ENCODE results near the gene PIK3C2G.

GRCh38 chr12:18559242-18559641 is 297.9 kb downstream of the PIK3C2G start:
- TF ChIP-seq, protein P1, sequence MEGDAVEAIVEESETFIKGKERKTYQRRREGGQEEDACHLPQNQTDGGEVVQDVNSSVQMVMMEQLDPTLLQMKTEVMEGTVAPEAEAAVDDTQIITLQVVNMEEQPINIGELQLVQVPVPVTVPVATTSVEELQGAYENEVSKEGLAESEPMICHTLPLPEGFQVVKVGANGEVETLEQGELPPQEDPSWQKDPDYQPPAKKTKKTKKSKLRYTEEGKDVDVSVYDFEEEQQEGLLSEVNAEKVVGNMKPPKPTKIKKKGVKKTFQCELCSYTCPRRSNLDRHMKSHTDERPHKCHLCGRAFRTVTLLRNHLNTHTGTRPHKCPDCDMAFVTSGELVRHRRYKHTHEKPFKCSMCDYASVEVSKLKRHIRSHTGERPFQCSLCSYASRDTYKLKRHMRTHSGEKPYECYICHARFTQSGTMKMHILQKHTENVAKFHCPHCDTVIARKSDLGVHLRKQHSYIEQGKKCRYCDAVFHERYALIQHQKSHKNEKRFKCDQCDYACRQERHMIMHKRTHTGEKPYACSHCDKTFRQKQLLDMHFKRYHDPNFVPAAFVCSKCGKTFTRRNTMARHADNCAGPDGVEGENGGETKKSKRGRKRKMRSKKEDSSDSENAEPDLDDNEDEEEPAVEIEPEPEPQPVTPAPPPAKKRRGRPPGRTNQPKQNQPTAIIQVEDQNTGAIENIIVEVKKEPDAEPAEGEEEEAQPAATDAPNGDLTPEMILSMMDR (IDR thresholded peaks at IDR 0.05 in 2 of 3, conservative IDR thresholded peaks at IDR 0.05 in 1 of 3; ENCODE audit: control insufficient read depth in 2 of 3, extremely low read depth in 1 of 3, insufficient read depth in 1 of 3, low read depth in 3 of 3, low read length in 3 of 3): no peak
- TF ChIP-seq POLR2A (IDR thresholded peaks at IDR 0.05; ENCODE audit: low read depth, low read length): no peak
- TF ChIP-seq PML (IDR thresholded peaks at IDR 0.05; ENCODE audit: low read length): no peak
- no peak for TF ChIP-seq CEBPB (IDR thresholded peaks at IDR 0.05; ENCODE audit: borderline replicate concordance in 1 of 2, low read depth in 2 of 2, low read length in 2 of 2)
- TF ChIP-seq EP300 (IDR thresholded peaks at IDR 0.05; ENCODE audit: borderline replicate concordance in 1 of 2, control insufficient read depth in 1 of 2, low read depth in 2 of 2, low read length in 2 of 2): no peak
- TF ChIP-seq ZNF384 (IDR thresholded peaks at IDR 0.05; ENCODE audit: borderline replicate concordance, low read depth, low read length): no peak
- TF ChIP-seq ZNF207 (IDR thresholded peaks at IDR 0.05; ENCODE audit: borderline replicate concordance): no peak
- no peak for TF ChIP-seq YY1 (IDR thresholded peaks at IDR 0.05; ENCODE audit: low read depth, low read length)
- no peak for TF ChIP-seq ZNF274 (IDR thresholded peaks at IDR 0.05; ENCODE audit: insufficient read depth, insufficient read length)
- no peak for TF ChIP-seq SIN3A (IDR thresholded peaks at IDR 0.05; ENCODE audit: low read depth, low read length)
- TF ChIP-seq, protein P2, sequence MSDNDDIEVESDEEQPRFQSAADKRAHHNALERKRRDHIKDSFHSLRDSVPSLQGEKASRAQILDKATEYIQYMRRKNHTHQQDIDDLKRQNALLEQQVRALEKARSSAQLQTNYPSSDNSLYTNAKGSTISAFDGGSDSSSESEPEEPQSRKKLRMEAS (IDR thresholded peaks at IDR 0.05; ENCODE audit: low read depth, low read length): no peak

Measured in GM12878 (cell line).